ENCODE data around the gene ATF6. TPM values are rescaled to one million over a fixed set of nuclear protein-coding genes. Genes with fewer than 3 reads are reported as not detected.
"Not testable (repeated sequence)": the region's sequence is repeated elsewhere in the genome, so short reads cannot be mapped to it uniquely, and the experiment has no call there.

The ATF6 gene
- total RNA-seq, 6 experiments from 2014 or later: 16.5 to 24.4 (median 20.4) TPM

DNA sequence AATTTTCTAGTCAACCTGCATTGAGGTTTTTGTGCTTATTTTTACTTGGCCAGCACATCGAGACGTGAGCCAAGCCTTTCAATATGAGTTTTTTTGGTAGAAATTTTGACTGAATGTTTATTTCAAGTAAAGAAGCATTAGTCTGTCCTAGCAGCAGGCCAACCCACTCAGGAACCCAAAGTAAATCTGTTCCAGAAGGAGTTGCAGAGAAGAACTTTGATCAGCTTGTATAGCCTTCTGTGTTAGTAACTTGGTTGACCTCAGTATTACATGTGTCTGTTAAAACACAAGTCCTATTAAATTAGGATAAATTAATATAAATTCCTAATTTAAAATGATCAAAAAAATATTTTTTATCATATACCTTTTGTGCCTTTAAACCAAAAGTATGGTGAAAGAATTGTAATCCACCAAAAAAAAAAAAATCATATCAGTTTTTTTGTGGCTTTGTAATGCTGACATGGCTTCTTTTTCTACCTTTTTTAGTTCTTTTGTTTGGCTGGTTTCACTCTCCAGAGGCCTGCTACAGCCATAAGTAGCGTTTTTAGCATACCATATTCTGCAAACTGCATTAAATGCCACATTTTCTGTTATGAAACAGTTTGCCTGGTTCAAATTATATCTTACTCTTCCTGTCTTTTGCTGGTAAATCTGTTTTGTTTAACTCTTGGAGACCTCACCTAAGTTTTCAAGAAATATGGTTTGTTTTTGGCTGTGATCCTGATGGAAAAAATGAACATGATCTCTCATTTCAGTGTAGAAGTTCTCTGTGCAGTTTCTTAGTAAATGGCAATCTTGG is 39.5 kb downstream of the ATF6 start:
- WGBS (ENCODE audit: insufficient coverage, low coverage, low lambda C conversion rate, missing lambda C conversion rate): 89% methylated on average over 3 of the region's 3 CpGs
- no peaks in the 10 kb centered on the region for H3K27me3 ChIP-seq
- H3K36me3 ChIP-seq: peaks cover 0 to 12% (median 3%) of the 10 kb centered on the region in 4 donors
- TF ChIP-seq, protein P1, sequence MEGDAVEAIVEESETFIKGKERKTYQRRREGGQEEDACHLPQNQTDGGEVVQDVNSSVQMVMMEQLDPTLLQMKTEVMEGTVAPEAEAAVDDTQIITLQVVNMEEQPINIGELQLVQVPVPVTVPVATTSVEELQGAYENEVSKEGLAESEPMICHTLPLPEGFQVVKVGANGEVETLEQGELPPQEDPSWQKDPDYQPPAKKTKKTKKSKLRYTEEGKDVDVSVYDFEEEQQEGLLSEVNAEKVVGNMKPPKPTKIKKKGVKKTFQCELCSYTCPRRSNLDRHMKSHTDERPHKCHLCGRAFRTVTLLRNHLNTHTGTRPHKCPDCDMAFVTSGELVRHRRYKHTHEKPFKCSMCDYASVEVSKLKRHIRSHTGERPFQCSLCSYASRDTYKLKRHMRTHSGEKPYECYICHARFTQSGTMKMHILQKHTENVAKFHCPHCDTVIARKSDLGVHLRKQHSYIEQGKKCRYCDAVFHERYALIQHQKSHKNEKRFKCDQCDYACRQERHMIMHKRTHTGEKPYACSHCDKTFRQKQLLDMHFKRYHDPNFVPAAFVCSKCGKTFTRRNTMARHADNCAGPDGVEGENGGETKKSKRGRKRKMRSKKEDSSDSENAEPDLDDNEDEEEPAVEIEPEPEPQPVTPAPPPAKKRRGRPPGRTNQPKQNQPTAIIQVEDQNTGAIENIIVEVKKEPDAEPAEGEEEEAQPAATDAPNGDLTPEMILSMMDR (IDR thresholded peaks at IDR 0.05): no peak
- no peak for TF ChIP-seq POLR2A (IDR thresholded peaks at IDR 0.05)
- no peak overlapping the region for H3K27ac ChIP-seq
- ATAC-seq (no peak), DNase-seq (no peak)
- no peaks in the 10 kb centered on the region for H3K9me3 ChIP-seq
- intact Hi-C loops (cut with DNase I): no loop called here
- H3K4me3 ChIP-seq: no peak overlapping the region
- H3K4me1 ChIP-seq: no peaks in the 10 kb centered on the region

DNA sequence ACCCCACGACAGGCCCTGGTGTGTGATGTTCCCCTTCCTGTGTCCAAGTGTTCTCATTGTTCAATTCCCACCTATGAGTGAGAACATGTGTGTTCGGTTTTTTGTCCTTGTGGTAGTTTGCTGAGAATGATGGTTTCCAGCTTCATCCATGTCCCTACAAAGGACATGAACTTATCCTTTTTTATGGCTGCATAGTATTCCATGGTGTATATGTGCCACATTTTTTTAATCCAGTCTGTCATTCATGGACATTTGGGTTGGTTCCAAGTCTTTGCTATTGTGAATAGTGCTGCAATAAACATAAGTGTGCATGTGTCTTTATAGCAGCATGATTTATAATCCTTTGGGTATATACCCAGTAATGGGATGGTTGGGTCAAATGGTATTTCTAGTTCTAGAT is 43.1 kb downstream of the ATF6 start:
- ATAC-seq; H3K9me3 ChIP-seq; H3K4me3 ChIP-seq; H3K27ac ChIP-seq; H3K27me3 ChIP-seq; H3K36me3 ChIP-seq; intact Hi-C loops (cut with DNase I); H3K4me1 ChIP-seq; DNase-seq: not testable (repeated sequence)
- 100% methylated on average over 1 of the region's 2 CpGs for WGBS (ENCODE audit: insufficient coverage, low coverage, low lambda C conversion rate, missing lambda C conversion rate)

DNA sequence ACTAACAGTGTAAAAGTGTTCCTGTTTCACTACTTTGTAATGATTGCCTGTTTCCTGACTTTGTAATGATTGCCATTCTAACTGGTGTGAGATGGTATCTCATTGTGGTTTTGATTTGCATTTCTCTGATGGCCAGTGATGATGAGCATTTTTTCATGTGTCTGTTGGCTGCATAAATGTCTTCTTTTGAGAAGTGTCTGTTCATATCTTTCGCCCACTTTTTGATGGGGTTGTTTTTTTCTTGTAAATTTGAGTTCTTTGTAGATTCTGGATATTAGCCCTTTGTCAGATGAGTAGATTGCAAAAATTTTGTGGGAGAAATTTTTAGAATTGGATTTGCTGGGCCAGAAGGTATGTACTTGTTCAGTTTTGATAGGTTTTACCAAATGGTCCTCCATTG is 43.5 kb downstream of the ATF6 start:
- intact Hi-C loops (cut with DNase I); H3K36me3 ChIP-seq; H3K4me3 ChIP-seq; H3K9me3 ChIP-seq; H3K4me1 ChIP-seq; H3K27me3 ChIP-seq; DNase-seq; ATAC-seq; H3K27ac ChIP-seq: not testable (repeated sequence)
- WGBS (ENCODE audit: insufficient coverage, low coverage, low lambda C conversion rate, missing lambda C conversion rate): 64% methylated on average over 1 of the region's 1 CpG

DNA sequence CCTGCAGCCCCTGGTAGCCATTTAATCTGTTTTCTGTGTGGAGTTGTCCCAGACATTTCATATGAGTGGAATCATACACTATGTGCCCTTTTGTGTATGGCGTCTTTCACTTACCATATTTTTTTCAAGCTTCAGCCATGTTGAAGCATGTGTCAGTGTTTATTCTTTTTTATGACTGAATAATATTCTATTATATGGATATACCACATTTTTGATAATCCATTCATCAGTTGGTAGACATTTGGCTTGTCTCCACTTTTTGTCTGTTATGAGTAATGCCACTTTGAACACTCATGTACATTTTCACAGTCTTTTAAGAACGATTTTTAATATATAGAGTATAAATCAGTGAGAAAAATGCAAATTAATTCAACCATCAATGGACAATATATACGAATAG is 44.7 kb downstream of the ATF6 start:
- Histone ChIP-seq H3K9me3 (no peaks in the 10 kb centered on the region), H3K36me3 (peaks cover 0 to 4% (median under 1%) of the 10 kb centered on the region in 4 donors), H3K4me3 (no peak overlapping the region), H3K27ac (no peak overlapping the region), H3K27me3 (no peaks in the 10 kb centered on the region), H3K4me1 (no peaks in the 10 kb centered on the region)
- TF ChIP-seq, protein P1 (IDR thresholded peaks at IDR 0.05): no peak
- no peak for TF ChIP-seq POLR2A (IDR thresholded peaks at IDR 0.05)
- intact Hi-C loops (cut with DNase I): no loop called here
- whole genome bisulfite sequencing (ENCODE audit: insufficient coverage, low coverage, low lambda C conversion rate, missing lambda C conversion rate): 98% methylated on average over 3 of the region's 3 CpGs
- DNase-seq (no peak), ATAC-seq (no peak)

DNA sequence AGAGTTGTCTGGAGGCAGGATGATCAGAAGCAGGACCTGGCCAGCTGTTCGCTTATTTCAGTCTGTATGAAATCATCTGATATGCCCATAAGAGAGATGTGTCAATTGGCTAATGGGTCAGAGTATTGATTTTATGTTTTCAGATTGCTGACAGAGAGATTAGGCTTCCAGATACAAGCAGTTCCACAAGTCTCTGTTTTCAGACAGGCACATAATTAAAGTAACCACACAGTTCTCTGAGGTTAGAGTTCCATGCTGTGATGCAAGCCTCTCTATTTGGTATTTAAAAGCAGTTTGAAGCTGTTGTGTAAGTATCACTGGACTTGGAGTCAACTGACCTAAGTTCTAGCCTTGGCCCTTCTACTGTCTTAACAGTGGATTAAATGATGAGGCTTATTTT is 50.1 kb downstream of the ATF6 start:
- no peaks in the 10 kb centered on the region for H3K27me3 ChIP-seq
- no peak for TF ChIP-seq POLR2A (IDR thresholded peaks at IDR 0.05)
- TF ChIP-seq, protein P1 (IDR thresholded peaks at IDR 0.05): no peak
- 42% methylated on average over 1 of the region's 1 CpG for WGBS (ENCODE audit: insufficient coverage, low coverage, low lambda C conversion rate, missing lambda C conversion rate)
- no peak for DNase-seq
- H3K4me1 ChIP-seq: peaks cover 0 to 10% (median 0%) of the 10 kb centered on the region in 4 donors
- intact Hi-C loops (cut with DNase I): no loop called here
- peaks cover 0 to 5% (median under 1%) of the 10 kb centered on the region in 4 donors for H3K36me3 ChIP-seq
- peak; percentile 81 to 99 (median 92) for ATAC-seq
- no peak overlapping the region for H3K27ac ChIP-seq
- H3K4me3 ChIP-seq: no peak overlapping the region
- no peaks in the 10 kb centered on the region for H3K9me3 ChIP-seq
